Activated T-helper 17 cell treated with anti-CD3 and anti-CD28 coated beads, Interleukin-2, amount 50 U/mL, for 72 hours (primary cell): ENCODE measurements around the gene GMCL1. TPM values are rescaled to one million over a fixed set of nuclear protein-coding genes. Genes with fewer than 3 reads are reported as not detected.
"Not testable (repeated sequence)": the region's sequence is repeated elsewhere in the genome, so short reads cannot be mapped to it uniquely, and the experiment has no call there.

ENCODE experiments used
- ATAC-seq: fragments of 150-1000 bp; cut with Tn5 transposase; replicated peaks from 2 replicates; pipeline ENCODE4 v1.10.0; 2021; ENCODE audit warnings: mild to moderate bottlenecking, moderate library complexity
- H3K27ac Mint-ChIP-seq: one replicate; pipeline ENCODE4 v1.8.0; 2022; ENCODE audit warnings: mixed read lengths
- H3K27me3 Mint-ChIP-seq: one replicate; pipeline ENCODE4 v1.8.0; 2022; ENCODE audit warnings: mixed read lengths
- H3K36me3 Mint-ChIP-seq: one replicate; pipeline ENCODE4 v1.8.0; 2022; ENCODE audit warnings: low read depth, mild to moderate bottlenecking, mixed read lengths
- H3K4me1 Mint-ChIP-seq: one replicate; pipeline ENCODE4 v1.8.0; 2022; ENCODE audit warnings: mixed read lengths
- H3K4me3 Mint-ChIP-seq: one replicate; pipeline ENCODE4 v1.8.0; 2022; ENCODE audit warnings: mild to moderate bottlenecking, mixed read lengths
- H3K9me3 Mint-ChIP-seq: one replicate; pipeline ENCODE4 v1.8.0; 2022; ENCODE audit warnings: mixed read lengths
- total RNA-seq, 2 donors: library from RNA; stranded (reverse); gene quantifications; one replicate each; pipeline ENCODE4 v1.2.3, GENCODE V29; 2022

Gene GMCL1
- total RNA-seq, 2 donors from 2014 or later: 20.8 to 24.1 TPM

DNA sequence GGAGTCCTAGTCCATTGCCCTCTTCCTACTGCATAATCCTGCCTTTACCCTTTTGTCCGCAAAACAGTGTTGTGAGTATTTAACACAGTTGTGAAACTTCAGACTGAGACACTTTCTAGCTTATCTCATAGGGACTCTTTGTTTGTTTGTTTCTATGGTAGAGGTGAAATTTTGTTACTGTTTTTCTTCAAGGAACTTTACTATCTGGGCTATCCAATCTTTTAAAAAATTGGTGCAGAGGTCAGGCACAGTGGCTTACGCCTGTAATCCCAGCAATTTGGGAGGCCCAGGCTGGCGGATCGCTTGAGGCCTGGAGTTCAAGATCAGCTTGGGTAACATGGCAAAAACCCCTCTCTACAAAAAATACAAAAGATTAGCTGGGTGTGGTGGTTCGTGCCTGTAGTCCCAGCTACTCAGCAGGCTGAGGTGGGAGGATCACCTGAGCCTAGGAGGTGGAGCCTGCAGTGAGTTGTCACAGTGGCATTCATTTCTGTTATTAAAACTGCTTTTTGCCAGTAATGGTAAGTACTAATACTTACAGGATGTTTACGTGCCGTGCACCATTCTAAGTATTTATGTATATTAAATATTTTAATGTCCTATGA lies 18.8 kb downstream of the GMCL1 start:
- no peak overlapping the region for H3K4me3 Mint-ChIP-seq
- peaks cover 82% of the 10 kb centered on the region for H3K36me3 Mint-ChIP-seq
- H3K9me3 Mint-ChIP-seq: no peaks in the 10 kb centered on the region
- no peak overlapping the region for H3K27ac Mint-ChIP-seq
- ATAC-seq: no peak
- no peaks in the 10 kb centered on the region for H3K4me1 Mint-ChIP-seq
- H3K27me3 Mint-ChIP-seq: no peaks in the 10 kb centered on the region

DNA sequence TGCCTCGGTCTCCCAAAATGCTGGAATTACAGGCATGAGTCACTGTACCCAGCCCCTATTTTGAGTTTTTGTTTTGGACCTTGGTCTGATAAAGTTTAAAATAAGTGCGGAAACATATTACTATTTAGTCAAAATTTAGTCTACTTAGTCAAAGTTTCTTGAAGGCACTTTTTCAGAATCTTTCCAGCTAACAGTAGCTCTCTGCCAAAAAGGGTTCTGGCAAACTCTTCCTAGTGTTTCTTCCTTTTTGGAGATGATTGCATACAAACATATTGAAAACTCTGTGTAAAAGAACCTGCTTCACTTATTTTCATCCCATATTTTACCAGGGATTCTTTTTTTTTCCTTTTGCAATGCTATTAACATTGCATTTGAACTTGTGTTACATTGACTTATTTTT lies 28.8 kb downstream of the GMCL1 start:
- no peak overlapping the region for H3K4me3 Mint-ChIP-seq
- no peaks in the 10 kb centered on the region for H3K9me3 Mint-ChIP-seq
- ATAC-seq: no peak
- no peak overlapping the region for H3K27ac Mint-ChIP-seq
- H3K27me3 Mint-ChIP-seq: no peaks in the 10 kb centered on the region
- no peaks in the 10 kb centered on the region for H3K4me1 Mint-ChIP-seq
- peaks cover 59% of the 10 kb centered on the region for H3K36me3 Mint-ChIP-seq

DNA sequence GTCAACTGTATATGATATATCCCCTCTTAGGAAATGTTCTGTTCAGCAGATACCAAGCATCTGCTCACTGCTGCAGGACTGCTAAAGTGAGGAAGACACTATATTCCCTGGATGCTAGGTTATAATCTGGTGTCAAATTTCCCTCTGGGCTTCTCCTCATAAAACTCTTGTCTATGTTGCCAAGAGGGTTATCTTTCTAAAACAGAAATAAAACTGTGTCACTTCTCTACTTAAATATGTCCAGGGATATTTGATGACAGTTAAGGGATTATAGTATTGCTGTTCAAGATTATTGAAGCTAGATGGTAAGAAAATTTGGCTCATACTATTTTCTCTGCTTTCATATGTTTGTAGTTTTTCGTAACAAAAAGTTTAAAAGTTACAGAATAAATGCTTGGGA lies 33.8 kb downstream of the GMCL1 start:
- peaks cover 6% of the 10 kb centered on the region for H3K4me1 Mint-ChIP-seq
- no peaks in the 10 kb centered on the region for H3K27me3 Mint-ChIP-seq
- no peaks in the 10 kb centered on the region for H3K9me3 Mint-ChIP-seq
- no peak overlapping the region for H3K27ac Mint-ChIP-seq
- ATAC-seq: no peak
- H3K4me3 Mint-ChIP-seq: no peak overlapping the region
- H3K36me3 Mint-ChIP-seq: peaks cover 67% of the 10 kb centered on the region

DNA sequence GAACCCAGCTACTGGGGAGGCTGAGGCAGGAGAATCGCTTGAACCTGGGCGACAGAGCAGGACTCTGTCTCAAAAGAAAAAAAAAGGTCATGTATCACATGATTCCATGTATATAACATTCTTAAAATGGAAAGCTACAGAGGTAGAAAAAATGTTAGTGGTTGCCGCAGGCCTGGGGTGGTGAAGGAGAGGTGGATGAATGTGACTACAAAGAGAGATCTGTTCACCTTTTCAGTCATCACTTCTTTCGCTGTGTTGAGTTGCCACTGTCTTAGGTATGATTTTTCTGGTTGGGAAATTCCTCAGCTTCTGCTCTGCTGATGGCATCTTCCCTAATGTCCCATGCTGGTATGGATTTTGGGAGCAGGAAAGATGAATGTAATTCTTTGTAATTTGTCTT lies 59.0 kb downstream of the GMCL1 start:
- Mint-ChIP-seq H3K27me3 (no peaks in the 10 kb centered on the region), H3K9me3 (no peaks in the 10 kb centered on the region), H3K27ac (no peak overlapping the region), H3K36me3 (no peaks in the 10 kb centered on the region), H3K4me3 (no peak overlapping the region), H3K4me1 (peaks cover 7% of the 10 kb centered on the region)
- ATAC-seq: peak; percentile 75

DNA sequence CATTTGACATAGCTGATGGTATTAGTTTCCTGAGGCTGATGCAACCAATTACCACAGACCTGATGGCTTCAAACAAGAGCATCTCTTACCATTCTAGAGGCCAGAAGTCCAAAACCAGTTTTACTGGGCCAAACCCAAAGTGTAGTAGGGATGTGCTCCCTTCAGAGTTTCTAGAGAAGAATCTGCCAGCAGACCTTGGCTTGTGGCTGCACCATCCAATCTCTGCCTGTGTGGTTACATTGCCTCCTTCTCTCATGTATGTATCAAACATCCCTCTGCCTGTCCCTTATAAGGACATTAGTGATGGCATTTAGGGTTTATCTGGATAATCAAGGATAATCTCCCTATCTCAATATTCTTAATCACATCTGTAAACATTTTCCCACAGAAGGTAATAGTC lies 59.8 kb downstream of the GMCL1 start:
- Mint-ChIP-seq H3K27me3 (no peaks in the 10 kb centered on the region), H3K4me1 (peaks cover 7% of the 10 kb centered on the region), H3K4me3 (no peak overlapping the region), H3K27ac (no peak overlapping the region), H3K36me3 (peaks cover 8% of the 10 kb centered on the region), H3K9me3 (no peaks in the 10 kb centered on the region)
- no peak for ATAC-seq

DNA sequence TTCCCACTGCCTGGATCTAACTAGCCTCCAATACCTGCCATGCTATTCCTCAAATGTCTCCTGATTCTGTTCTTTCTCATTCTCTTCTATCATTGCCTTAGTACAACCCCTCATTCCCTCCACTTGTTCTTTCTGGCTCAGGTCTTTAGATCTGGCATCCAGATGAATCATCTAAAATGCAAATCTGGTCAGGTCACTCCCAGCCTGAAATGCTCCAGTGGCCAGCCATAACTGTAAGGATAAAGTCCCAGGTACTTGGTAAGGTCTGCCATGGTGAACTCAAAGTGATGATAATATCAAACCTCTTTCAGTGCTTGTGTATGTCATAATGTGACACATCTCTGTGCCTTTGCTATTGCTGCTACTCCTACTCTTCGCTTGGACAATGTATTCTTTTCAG lies 61.4 kb downstream of the GMCL1 start:
- H3K9me3 Mint-ChIP-seq: no peaks in the 10 kb centered on the region
- H3K36me3 Mint-ChIP-seq: peaks cover 24% of the 10 kb centered on the region
- ATAC-seq: no peak
- no peak overlapping the region for H3K4me3 Mint-ChIP-seq
- H3K27me3 Mint-ChIP-seq: no peaks in the 10 kb centered on the region
- peaks cover 7% of the 10 kb centered on the region for H3K4me1 Mint-ChIP-seq
- H3K27ac Mint-ChIP-seq: no peak overlapping the region

DNA sequence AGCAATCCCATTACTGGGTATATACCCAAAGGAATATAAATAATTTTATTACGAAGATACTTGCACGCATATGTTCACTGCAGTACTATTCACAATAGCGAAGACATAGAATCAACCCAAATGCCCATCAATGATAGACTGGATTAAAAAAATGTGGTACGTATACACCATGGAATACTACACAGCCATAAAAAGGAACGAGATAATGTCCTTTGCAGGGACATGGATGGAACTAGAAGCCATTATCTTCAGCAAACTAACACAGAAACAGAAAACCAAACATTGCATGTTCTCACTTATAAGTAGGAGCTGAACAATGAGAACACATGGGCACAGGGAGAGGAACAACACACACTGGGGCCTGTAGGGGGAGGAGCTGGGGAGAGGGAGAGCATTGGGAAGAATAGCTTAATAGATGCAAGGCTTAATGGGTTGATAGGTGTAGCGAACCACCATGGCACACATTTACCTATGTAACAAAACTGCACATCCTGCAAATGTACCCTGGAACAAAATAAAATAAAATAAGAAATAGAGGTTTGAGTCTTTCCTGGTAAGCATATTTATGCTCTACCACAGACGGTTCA lies 63.5 kb downstream of the GMCL1 start:
- Mint-ChIP-seq H3K4me3 (peak overlapping the region; percentile 98), H3K36me3 (peaks cover 44% of the 10 kb centered on the region), H3K27ac (peak overlapping the region; percentile 99), H3K4me1 (peaks cover 14% of the 10 kb centered on the region)
- not testable (repeated sequence) for ATAC-seq, H3K9me3 Mint-ChIP-seq, H3K27me3 Mint-ChIP-seq

DNA sequence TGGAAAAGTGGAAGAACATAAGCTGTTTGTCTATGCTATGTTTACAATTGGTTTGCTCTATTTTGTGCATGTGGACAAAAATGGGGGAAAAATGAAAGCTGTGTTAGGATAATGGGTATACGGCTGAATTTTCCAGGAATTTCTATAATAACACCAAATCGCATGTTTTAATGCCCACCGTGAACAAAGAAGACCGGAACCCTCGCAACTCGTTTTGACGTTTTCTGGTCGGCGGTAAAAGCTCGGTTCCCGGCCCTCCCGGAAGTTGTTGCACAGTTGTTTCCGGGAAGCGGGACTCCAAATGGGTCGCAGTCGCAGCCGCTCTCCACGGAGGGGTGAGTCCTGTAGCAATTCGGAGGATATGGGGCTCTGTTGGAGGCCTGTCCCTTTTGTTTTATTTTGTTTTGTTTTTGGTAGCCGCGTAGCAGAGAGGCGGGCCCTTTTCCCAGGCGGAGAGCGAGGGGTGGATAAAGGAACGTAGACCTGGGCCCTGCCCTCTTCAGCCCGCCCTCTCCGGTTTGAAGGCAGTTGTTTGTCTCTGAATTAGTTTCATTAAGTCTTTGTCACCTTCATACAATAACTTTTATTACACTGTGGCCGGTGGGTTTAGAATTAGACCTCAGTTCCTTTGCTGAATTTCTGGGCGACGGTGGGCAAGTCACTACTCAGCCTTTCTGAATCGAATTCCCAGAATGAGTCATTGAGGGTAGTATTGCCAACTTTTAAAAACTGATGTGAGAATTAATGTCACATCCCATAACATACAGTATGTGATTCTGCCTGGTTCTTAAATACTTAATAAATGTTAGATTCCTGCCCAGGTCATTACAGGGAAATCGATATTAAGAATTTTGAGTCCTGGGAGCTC lies 64.5 kb downstream of the GMCL1 start, which contains the start of gene SNRNP27:
TSS of gene SNRNP27 (plus strand) at position 273 of the 868 bp plus-strand sequence. CDS start at position 302, 29 bp downstream.
- peaks cover 14% of the 10 kb centered on the region for H3K4me1 Mint-ChIP-seq
- H3K9me3 Mint-ChIP-seq: no peaks in the 10 kb centered on the region
- peaks cover 51% of the 10 kb centered on the region for H3K36me3 Mint-ChIP-seq
- peak; percentile 89 for ATAC-seq
- H3K27me3 Mint-ChIP-seq: no peaks in the 10 kb centered on the region
- peak within 1 kb of the TSS; percentile 99 for H3K27ac Mint-ChIP-seq
- H3K4me3 Mint-ChIP-seq: peak within 1 kb of the TSS; percentile 98

DNA sequence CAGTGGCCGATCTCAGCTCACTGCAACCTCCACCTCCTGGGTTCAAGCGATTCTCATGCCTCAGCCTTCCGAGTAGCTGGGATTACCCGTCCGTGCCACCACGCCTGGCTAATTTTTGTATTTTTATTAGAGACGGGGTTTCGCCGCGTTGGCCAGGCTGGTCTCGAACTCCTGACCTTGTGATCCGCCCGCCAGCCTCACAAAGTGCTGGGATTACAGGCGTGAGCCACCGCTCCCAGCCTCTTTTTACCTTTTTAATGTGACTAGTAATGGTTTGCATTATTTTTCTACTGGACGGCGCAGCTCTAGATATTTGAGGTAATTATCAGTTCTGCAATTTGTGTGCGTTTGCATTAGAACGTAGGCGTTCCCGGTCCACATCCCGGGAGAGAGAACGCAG lies 65.3 kb downstream of the GMCL1 start:
- Mint-ChIP-seq H3K4me3 (peak overlapping the region; percentile 98), H3K4me1 (peaks cover 14% of the 10 kb centered on the region), H3K27ac (peak overlapping the region; percentile 99), H3K36me3 (peaks cover 60% of the 10 kb centered on the region)
- not testable (repeated sequence) for H3K9me3 Mint-ChIP-seq, H3K27me3 Mint-ChIP-seq, ATAC-seq

DNA sequence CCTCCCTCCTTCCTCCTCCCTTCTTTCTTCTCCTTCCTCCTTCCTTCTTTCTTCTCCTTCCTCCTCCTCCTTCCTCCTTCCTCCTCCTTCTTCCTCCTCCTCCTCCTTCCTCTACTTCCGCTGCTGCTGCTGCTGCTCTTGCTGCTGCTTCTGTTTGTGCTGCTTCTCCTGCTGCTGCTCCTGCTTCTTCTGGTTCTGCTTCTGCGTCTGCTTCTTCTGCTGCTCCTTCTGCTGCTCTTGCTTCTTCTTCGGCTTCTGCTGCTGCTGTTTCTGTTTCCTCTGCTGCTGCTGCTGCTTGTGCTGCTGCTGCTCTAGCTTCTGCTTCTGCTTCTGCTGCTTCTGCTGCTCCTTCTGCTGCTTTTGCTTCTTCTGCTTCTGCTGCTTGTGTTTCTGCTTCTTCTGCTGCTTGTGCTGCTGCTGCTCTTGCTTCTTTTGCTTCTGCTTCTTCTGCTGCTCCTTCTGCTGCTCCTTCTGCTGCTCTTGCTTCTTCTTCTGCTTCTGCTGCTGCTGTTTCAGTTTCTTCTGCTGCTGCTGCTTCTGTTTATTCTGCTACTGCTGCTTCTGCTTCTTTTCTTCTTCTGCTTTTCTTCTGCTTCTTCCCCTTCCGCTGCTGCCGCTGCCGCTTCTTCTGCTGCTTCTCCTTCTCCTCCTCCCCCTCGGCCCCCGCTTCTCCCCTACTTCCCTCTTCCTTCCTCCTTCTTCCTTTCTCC lies 72.9 kb downstream of the GMCL1 start:
- Mint-ChIP-seq H3K4me1 (peaks cover 27% of the 10 kb centered on the region), H3K9me3 (no peaks in the 10 kb centered on the region), H3K27ac (peak overlapping the region; percentile 91), H3K4me3 (peak overlapping the region; percentile 86), H3K36me3 (peaks cover 97% of the 10 kb centered on the region), H3K27me3 (no peaks in the 10 kb centered on the region)
- peak; percentile 32 for ATAC-seq

DNA sequence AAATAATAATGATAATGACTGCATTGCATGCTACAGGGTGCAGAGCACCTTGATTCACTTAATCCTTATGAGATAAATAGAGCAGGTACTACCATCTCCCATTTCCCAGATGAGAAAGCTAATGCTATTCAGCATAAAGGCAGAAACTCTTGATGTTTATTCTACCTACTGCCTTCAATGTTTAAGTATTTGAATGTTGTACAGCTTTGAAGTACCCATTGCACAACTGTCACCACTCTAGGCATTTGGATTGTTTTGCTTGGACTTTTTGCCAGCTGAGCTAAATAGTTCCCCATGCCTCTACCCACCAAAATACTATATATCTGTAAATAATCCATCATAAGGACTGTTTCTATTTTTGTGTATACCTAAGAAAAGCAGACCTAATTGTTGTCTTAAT lies 77.8 kb downstream of the GMCL1 start:
- no peak for ATAC-seq
- peak overlapping the region; percentile 12 for H3K27ac Mint-ChIP-seq
- no peaks in the 10 kb centered on the region for H3K27me3 Mint-ChIP-seq
- peaks cover 8% of the 10 kb centered on the region for H3K4me1 Mint-ChIP-seq
- H3K4me3 Mint-ChIP-seq: no peak overlapping the region
- H3K9me3 Mint-ChIP-seq: no peaks in the 10 kb centered on the region
- H3K36me3 Mint-ChIP-seq: peaks cover 91% of the 10 kb centered on the region

DNA sequence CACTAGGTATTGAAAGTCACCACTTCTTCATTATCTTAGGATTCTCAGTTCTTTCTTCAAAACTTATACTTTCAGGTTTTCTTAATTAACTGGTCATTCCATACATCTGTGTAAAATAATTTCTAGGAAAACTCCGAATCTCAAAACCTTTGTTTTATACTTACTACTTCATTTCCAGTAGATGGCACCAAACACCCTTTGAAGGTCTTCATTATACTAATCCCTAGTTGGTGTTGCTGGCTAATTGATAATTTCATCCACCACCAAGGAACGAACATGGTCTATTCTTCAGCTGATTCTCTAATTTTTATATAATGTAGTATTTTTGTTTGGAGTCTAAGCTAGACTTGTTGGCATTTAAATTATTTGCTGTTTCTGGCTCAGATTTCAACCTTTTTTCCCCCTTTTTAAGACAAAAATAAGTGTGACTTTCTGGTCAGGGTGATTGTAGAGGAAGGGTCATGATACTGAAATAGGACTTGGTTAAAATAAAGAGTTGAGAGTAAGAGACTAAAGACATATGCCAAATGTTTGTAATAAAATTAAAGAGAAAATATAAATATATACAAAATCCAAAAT lies 82.6 kb downstream of the GMCL1 start:
- Mint-ChIP-seq H3K27ac (peak overlapping the region; percentile 42), H3K27me3 (no peaks in the 10 kb centered on the region), H3K4me3 (no peak overlapping the region), H3K36me3 (peaks cover 70% of the 10 kb centered on the region), H3K9me3 (no peaks in the 10 kb centered on the region), H3K4me1 (peaks cover 8% of the 10 kb centered on the region)
- ATAC-seq: no peak

DNA sequence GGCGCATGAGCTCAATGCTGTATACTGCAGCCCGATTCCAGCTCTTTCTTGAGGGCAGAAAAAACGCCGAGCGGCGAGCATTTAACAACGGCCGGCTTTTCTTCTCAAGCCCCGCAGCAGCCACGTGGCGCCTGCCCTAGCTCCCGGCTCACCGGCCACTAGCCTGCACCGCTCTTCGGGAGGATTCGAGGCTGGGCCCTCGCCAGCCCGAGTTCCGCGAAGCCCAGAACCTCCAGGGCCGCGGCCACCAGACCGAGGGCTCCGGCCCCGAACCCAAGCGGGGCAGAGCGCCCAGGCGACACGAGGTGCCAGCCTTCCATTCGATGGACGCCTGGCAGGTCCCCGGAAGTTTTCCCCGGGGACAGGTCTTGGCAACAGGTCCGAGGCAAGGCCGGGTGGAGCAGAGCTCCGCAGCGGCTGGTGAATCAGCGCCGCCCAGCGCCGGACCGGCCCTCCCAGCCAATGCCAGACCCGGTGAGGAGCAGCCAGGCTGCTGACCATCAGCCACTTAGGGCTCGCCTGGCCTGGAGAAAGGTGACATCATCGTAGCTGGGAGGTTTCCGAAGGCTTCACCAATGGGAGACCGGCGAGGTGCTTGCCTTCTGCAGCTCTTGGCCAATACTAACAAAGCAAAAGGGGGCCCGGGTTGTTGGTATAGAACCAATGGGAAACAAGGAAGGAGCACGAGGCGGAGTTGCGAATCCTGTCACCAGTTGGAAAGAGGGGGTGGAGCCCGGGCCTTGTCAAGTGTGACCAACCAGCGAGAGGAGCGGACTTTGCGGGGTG lies 84.9 kb downstream of the GMCL1 start:
- H3K4me1 Mint-ChIP-seq: peaks cover 8% of the 10 kb centered on the region
- H3K27me3 Mint-ChIP-seq: no peaks in the 10 kb centered on the region
- no peaks in the 10 kb centered on the region for H3K9me3 Mint-ChIP-seq
- peak overlapping the region; percentile 88 for H3K27ac Mint-ChIP-seq
- H3K4me3 Mint-ChIP-seq: peak overlapping the region; percentile 72
- peaks cover 69% of the 10 kb centered on the region for H3K36me3 Mint-ChIP-seq
- ATAC-seq: peak; percentile 93
